Hypothalamus (tissue), 51 donors: ENCODE results near the gene ERAP2.

Experiments
- DNase-seq, 51 donors: peaks; one replicate each; lab custom pipeline; 2025; lab: John Stamatoyannopoulos, UW

ERAP2 gene

GRCh38 chr5:96957254-96958049, 81.2 kb downstream of the ERAP2 start:
- DNase-seq: no peak

GRCh38 chr5:96958977-96959376, 82.7 kb downstream of the ERAP2 start:
- DNase-seq: no peak

GRCh38 chr5:96961053-96961452, 84.8 kb downstream of the ERAP2 start:
- DNase-seq: no peak

- no peak for DNase-seq
Measured at GRCh38 chr5:96962540-96962991, 86.3 kb downstream of the ERAP2 start.

- peak in 6 of 51 donors; percentile 2 to 15 (median 4) for DNase-seq
Measured at GRCh38 chr5:96963267-96963666, 87.0 kb downstream of the ERAP2 start.

- DNase-seq: no peak
Measured at GRCh38 chr5:96966801-96967200, 90.5 kb downstream of the ERAP2 start.

GRCh38 chr5:96967400-96967799, 91.1 kb downstream of the ERAP2 start:
- no peak for DNase-seq

- no peak for DNase-seq
Measured at GRCh38 chr5:96968074-96968473, 91.8 kb downstream of the ERAP2 start.

- peak in 1 of 51 donors; percentile 2 for DNase-seq
Measured at GRCh38 chr5:96968614-96969013, 92.3 kb downstream of the ERAP2 start.
